SK-N-SH (cell line): ENCODE results near the gene UTF1. TPM values are rescaled to one million over a fixed set of nuclear protein-coding genes. Genes with fewer than 3 reads are reported as not detected.

ENCODE experiments used
- CTCF ChIA-PET: fragments of 300-600, 350-600 bp; formaldehyde crosslinking; extraction: SDS; loops from one replicate; lab custom pipeline; 2021; lab: Yijun Ruan, JAX
- POLR2A ChIA-PET: fragments of 350-600 bp; sonication (Branson Sonifier 250); formaldehyde crosslinking; extraction: SDS; loops from one replicate; lab custom pipeline; 2020; ENCODE audit warnings: antibody characterized with exemption, inconsistent platforms; lab: Yijun Ruan, JAX
- DNase-seq: peaks from one replicate; pipeline ENCODE4 v3.0.0; 2012
- H2AFZ ChIP-seq: fragments of 200-600 bp; sonication (generic); 2 replicates; pipeline ENCODE4 v1.8.1; 2016; ENCODE audit warnings: antibody characterized with exemption, mild to moderate bottlenecking, low read depth
- H3F3A ChIP-seq: fragments of 200-600 bp; sonication (generic); replicated peaks from 2 replicates; pipeline ENCODE3; 2016; ENCODE audit warnings: antibody characterized with exemption, mild to moderate bottlenecking; ENCODE audit not compliant: insufficient read depth
- H3K27ac ChIP-seq, 2 experiments: fragments of 200-500 bp in 1 of 2; fragments of 200-600 bp in 1 of 2; sonication (Bioruptor generic) in 1 of 2; sonication (generic), shearing (Covaris generic) in 1 of 2; 2 replicates each; pipeline versions ENCODE4 v1.5.1 to v1.6.1; 2014 to 2016; ENCODE audit warnings: low read depth in 2 of 2, inconsistent platforms in 1 of 2, low read length in 1 of 2, mild to moderate bottlenecking in 1 of 2, mixed read lengths in 1 of 2
- H3K27me3 ChIP-seq: fragments of 200-600 bp; sonication (generic), shearing (Covaris generic); 2 replicates; pipeline ENCODE4 v1.6.1; 2016; ENCODE audit warnings: mixed run types; ENCODE audit not compliant: insufficient read depth
- H3K36me3 ChIP-seq, 2 experiments: fragments of 200-500 bp in 1 of 2; fragments of 200-600 bp in 1 of 2; sonication (Bioruptor generic) in 1 of 2; sonication (generic) in 1 of 2; replicated peaks in 1 of 2; 2 replicates each; pipeline versions ENCODE3 to v1.5.1; 2014 to 2016; ENCODE audit warnings: low read length in 1 of 2, mild to moderate bottlenecking in 1 of 2; ENCODE audit not compliant: insufficient read depth in 2 of 2, control insufficient read depth in 1 of 2
- H3K4me1 ChIP-seq, 2 experiments: fragments of 200-500 bp in 1 of 2; fragments of 200-600 bp in 1 of 2; sonication (Bioruptor generic) in 1 of 2; sonication (generic), shearing (Covaris generic) in 1 of 2; 2 replicates each; pipeline versions ENCODE4 v1.5.1 to v1.6.1; 2014 to 2016; ENCODE audit warnings: low read depth in 1 of 2, low read length in 1 of 2, mixed run types in 1 of 2; ENCODE audit not compliant: insufficient read depth in 2 of 2, control insufficient read depth in 1 of 2
- H3K4me2 ChIP-seq: fragments of 200-600 bp; sonication (generic), shearing (Covaris generic); 2 replicates; pipeline ENCODE4 v1.6.1; 2017; ENCODE audit warnings: mixed run types
- H3K4me3 ChIP-seq, 2 experiments: fragments of 200-500 bp in 1 of 2; fragments of 200-600 bp in 1 of 2; sonication (Bioruptor generic) in 1 of 2; sonication (generic), shearing (Covaris generic) in 1 of 2; 2 replicates each; pipeline versions ENCODE4 v1.5.1 to v1.8.1; 2014 to 2016; ENCODE audit warnings: low read depth in 2 of 2, inconsistent platforms in 1 of 2, low read length in 1 of 2, mild to moderate bottlenecking in 1 of 2, mixed read lengths in 1 of 2, moderate library complexity in 1 of 2
- H3K79me2 ChIP-seq: fragments of 200-600 bp; sonication (generic); 2 replicates; pipeline ENCODE4 v1.8.1; 2017; ENCODE audit warnings: mild to moderate bottlenecking; ENCODE audit not compliant: insufficient read depth
- H3K9ac ChIP-seq: fragments of 200-600 bp; sonication (generic); 2 replicates; pipeline ENCODE4 v1.6.1; 2017; ENCODE audit warnings: mixed run types
- H3K9me2 ChIP-seq: fragments of 200-600 bp; sonication (generic); 2 replicates; pipeline ENCODE4 v1.6.1; 2017; ENCODE audit warnings: mixed run types
- H3K9me3 ChIP-seq: fragments of 200-600 bp; sonication (generic); 2 replicates; pipeline ENCODE4 v1.6.1; 2017; ENCODE audit warnings: mixed run types, mild to moderate bottlenecking, moderate library complexity
- H4K20me1 ChIP-seq: fragments of 200-600 bp; sonication (generic); 2 replicates; pipeline ENCODE4 v1.6.1; 2017; ENCODE audit warnings: mild to moderate bottlenecking, mixed run types; ENCODE audit not compliant: insufficient read depth
- CTCF ChIP-seq: fragments of 200-600 bp; sonication (generic); IDR thresholded peaks from 2 replicates; pipeline ENCODE4 v1.6.1; 2017; ENCODE audit warnings: antibody characterized with exemption, mild to moderate bottlenecking, moderate library complexity
- EP300 ChIP-seq, 2 experiments: IDR thresholded peaks; 2 replicates each; pipeline versions ENCODE4 v1.4.0 to v1.6.1; 2012; ENCODE audit warnings: borderline replicate concordance in 1 of 2, low read depth in 1 of 2, low read length in 1 of 2
- FOXJ3 ChIP-seq: sonication (generic); formaldehyde crosslinking; IDR thresholded peaks from 2 replicates; pipeline ENCODE4 v1.5.1; 2020; ENCODE audit warnings: mild to moderate bottlenecking, missing genetic modification reagents
- GABPA ChIP-seq: IDR thresholded peaks from 2 replicates; pipeline ENCODE4 v1.4.0; 2012; ENCODE audit warnings: low read depth, mild to moderate bottlenecking
- MEF2A ChIP-seq: IDR thresholded peaks from 2 replicates; pipeline ENCODE4 v1.4.0; 2012; ENCODE audit warnings: low read depth, borderline replicate concordance
- RXRA ChIP-seq: IDR thresholded peaks from 2 replicates; pipeline ENCODE4 v1.4.0; 2012; ENCODE audit warnings: low read depth, mild to moderate bottlenecking, borderline replicate concordance
- SMC3 ChIP-seq: IDR thresholded peaks from 2 replicates; pipeline ENCODE4 v1.6.1; 2012; ENCODE audit warnings: low read depth, low read length, improper control_type of control experiment
- USF1 ChIP-seq: IDR thresholded peaks from 2 replicates; pipeline ENCODE4 v1.4.0; 2012; ENCODE audit warnings: low read depth, borderline replicate concordance
- WGBS: methylation state at CpG from one replicate; pipeline ENCODE4 v1.1.6; 2017; ENCODE audit warnings: low lambda C conversion rate; 5-methylcytosine and 5-hydroxymethylcytosine counted together
- polyA plus RNA-seq, 3 experiments: library from polyadenylated mRNA; depleted of rRNA; stranded (reverse); fragments of >200 nt; gene quantifications; 2 replicates each; pipeline ENCODE4 v1.2.3, GENCODE V29; 2012
- TF ChIP-seq, protein P1 (sequence below): IDR thresholded peaks from 2 replicates; pipeline ENCODE4 v1.6.1; 2012; ENCODE audit warnings: mild to moderate bottlenecking, low read depth, low read length, moderate library complexity
- TF ChIP-seq, protein P2 (sequence below): IDR thresholded peaks from 2 replicates; pipeline ENCODE4 v1.4.0; 2012; ENCODE audit warnings: low read depth
- TF ChIP-seq, protein P3 (sequence below): IDR thresholded peaks from 2 replicates; pipeline ENCODE4 v1.4.0; 2012; ENCODE audit warnings: low read depth, borderline replicate concordance

UTF1 gene
- polyA plus RNA-seq, 1 of the 3 experiments (the other 2 are of a cell fraction): not detected

GRCh38 chr10:133271521-133272300 is 41.7 kb downstream of the UTF1 start:
- CTCF ChIA-PET: interaction anchor here (1.4 to 1.5 kb wide), 3 partner anchors 36 to 367 kb away, joined by 3 to 4 read pairs (median 4); no protein-coding TSS in a partner anchor
- 68% methylated on average over 20 of the region's 35 CpGs for WGBS
- no peak overlapping the region for H3K9ac ChIP-seq

More at GRCh38 chr10:133271521-133272300, 41.7 kb downstream of the UTF1 start:
- Histone ChIP-seq H2AFZ (no peak overlapping the region), H4K20me1 (no peaks in the 10 kb centered on the region; the same call in 1 of the 2 replicates), H3K36me3 (no peaks in the 10 kb centered on the region), H3F3A (no peaks in the 10 kb centered on the region), H3K27me3 (no peaks in the 10 kb centered on the region), H3K27ac (no peak overlapping the region), H3K9me3 (no peaks in the 10 kb centered on the region), H3K4me1 (no peaks in the 10 kb centered on the region; a peak in 1 of 4 replicates), H3K79me2 (no peaks in the 10 kb centered on the region), H3K4me3 (no peak overlapping the region), H3K9me2 (no peaks in the 10 kb centered on the region), H3K4me2 (no peak overlapping the region)
- no peak for DNase-seq
- POLR2A ChIA-PET: no interaction called here
- no peak for TF ChIP-seq EP300 (IDR thresholded peaks at IDR 0.05; ENCODE audit: borderline replicate concordance in 1 of 2, low read depth in 1 of 2, low read length in 1 of 2)
- no peak for TF ChIP-seq MEF2A
- no peak for TF ChIP-seq CTCF
- TF ChIP-seq GABPA: no peak
- TF ChIP-seq SMC3: no peak
- TF ChIP-seq, protein P1, sequence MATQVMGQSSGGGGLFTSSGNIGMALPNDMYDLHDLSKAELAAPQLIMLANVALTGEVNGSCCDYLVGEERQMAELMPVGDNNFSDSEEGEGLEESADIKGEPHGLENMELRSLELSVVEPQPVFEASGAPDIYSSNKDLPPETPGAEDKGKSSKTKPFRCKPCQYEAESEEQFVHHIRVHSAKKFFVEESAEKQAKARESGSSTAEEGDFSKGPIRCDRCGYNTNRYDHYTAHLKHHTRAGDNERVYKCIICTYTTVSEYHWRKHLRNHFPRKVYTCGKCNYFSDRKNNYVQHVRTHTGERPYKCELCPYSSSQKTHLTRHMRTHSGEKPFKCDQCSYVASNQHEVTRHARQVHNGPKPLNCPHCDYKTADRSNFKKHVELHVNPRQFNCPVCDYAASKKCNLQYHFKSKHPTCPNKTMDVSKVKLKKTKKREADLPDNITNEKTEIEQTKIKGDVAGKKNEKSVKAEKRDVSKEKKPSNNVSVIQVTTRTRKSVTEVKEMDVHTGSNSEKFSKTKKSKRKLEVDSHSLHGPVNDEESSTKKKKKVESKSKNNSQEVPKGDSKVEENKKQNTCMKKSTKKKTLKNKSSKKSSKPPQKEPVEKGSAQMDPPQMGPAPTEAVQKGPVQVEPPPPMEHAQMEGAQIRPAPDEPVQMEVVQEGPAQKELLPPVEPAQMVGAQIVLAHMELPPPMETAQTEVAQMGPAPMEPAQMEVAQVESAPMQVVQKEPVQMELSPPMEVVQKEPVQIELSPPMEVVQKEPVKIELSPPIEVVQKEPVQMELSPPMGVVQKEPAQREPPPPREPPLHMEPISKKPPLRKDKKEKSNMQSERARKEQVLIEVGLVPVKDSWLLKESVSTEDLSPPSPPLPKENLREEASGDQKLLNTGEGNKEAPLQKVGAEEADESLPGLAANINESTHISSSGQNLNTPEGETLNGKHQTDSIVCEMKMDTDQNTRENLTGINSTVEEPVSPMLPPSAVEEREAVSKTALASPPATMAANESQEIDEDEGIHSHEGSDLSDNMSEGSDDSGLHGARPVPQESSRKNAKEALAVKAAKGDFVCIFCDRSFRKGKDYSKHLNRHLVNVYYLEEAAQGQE: no peak
- TF ChIP-seq, protein P2, sequence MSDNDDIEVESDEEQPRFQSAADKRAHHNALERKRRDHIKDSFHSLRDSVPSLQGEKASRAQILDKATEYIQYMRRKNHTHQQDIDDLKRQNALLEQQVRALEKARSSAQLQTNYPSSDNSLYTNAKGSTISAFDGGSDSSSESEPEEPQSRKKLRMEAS: no peak
- no peak for TF ChIP-seq USF1
- no peak for TF ChIP-seq RXRA
- TF ChIP-seq, protein P3, sequence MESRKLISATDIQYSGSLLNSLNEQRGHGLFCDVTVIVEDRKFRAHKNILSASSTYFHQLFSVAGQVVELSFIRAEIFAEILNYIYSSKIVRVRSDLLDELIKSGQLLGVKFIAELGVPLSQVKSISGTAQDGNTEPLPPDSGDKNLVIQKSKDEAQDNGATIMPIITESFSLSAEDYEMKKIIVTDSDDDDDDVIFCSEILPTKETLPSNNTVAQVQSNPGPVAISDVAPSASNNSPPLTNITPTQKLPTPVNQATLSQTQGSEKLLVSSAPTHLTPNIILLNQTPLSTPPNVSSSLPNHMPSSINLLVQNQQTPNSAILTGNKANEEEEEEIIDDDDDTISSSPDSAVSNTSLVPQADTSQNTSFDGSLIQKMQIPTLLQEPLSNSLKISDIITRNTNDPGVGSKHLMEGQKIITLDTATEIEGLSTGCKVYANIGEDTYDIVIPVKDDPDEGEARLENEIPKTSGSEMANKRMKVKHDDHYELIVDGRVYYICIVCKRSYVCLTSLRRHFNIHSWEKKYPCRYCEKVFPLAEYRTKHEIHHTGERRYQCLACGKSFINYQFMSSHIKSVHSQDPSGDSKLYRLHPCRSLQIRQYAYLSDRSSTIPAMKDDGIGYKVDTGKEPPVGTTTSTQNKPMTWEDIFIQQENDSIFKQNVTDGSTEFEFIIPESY: no peak
- no peak for TF ChIP-seq FOXJ3 (CRISPR knock-in tag)
